Measurements from ENCODE around the gene TENM3. TPM values are rescaled to one million over a fixed set of nuclear protein-coding genes. Genes with fewer than 3 reads are reported as not detected.

Gene TENM3
- total and polyA plus RNA-seq, 2 donors from 2014 or later, result 0.58 to 6.8 TPM

DNA sequence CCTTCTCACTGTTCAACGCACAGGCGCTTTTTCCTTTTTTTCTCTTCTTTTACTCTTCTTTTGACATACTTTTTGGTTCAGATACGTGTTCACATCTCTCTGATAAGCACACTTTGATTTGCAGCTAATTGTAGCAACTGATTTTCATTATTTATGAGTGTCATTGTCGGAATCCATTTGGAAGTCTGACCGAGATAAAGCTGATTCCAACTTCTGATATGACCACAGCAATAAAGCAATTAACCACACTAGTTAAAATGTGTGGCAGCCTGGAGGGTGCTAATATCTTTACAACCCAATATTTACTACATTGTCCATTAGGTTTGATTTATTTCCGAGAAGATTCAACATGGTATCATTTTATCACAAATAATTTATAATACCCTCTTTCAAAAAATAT lies 101.8 kb downstream of the TENM3 start:
- H3K36me3 ChIP-seq (ENCODE audit: control insufficient read depth in 2 of 3, insufficient read depth in 3 of 3, low read length in 3 of 3), result no peaks in the 10 kb centered on the region
- no peak for DNase-seq
- no peaks in the 10 kb centered on the region for H3K27me3 ChIP-seq (ENCODE audit: control insufficient read depth, insufficient read depth, low read length)
- H3K9ac ChIP-seq (ENCODE audit: low read length in 3 of 3), result no peak overlapping the region
- TF ChIP-seq, protein P1, sequence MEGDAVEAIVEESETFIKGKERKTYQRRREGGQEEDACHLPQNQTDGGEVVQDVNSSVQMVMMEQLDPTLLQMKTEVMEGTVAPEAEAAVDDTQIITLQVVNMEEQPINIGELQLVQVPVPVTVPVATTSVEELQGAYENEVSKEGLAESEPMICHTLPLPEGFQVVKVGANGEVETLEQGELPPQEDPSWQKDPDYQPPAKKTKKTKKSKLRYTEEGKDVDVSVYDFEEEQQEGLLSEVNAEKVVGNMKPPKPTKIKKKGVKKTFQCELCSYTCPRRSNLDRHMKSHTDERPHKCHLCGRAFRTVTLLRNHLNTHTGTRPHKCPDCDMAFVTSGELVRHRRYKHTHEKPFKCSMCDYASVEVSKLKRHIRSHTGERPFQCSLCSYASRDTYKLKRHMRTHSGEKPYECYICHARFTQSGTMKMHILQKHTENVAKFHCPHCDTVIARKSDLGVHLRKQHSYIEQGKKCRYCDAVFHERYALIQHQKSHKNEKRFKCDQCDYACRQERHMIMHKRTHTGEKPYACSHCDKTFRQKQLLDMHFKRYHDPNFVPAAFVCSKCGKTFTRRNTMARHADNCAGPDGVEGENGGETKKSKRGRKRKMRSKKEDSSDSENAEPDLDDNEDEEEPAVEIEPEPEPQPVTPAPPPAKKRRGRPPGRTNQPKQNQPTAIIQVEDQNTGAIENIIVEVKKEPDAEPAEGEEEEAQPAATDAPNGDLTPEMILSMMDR (IDR thresholded peaks at IDR 0.05; ENCODE audit: borderline replicate concordance, extremely low read depth, insufficient read depth), result no peak
- H3K4me3 ChIP-seq (ENCODE audit: low read length in 3 of 3), result no peak overlapping the region
- FAIRE-seq, result no peak
- peaks cover 0 to 3% (median 0%) of the 10 kb centered on the region in 3 donors for H3K4me1 ChIP-seq (ENCODE audit: control insufficient read depth in 2 of 3, insufficient read depth in 2 of 3, low read depth in 1 of 3, low read length in 3 of 3)
- H3K9me3 ChIP-seq (ENCODE audit: control insufficient read depth in 2 of 3, insufficient read depth in 1 of 3, low read length in 3 of 3), result no peaks in the 10 kb centered on the region
- intact Hi-C loops (cut with DNase I), result no loop called here
- no peak overlapping the region for H3K27ac ChIP-seq (ENCODE audit: low read depth in 2 of 2, low read length in 2 of 2)

DNA sequence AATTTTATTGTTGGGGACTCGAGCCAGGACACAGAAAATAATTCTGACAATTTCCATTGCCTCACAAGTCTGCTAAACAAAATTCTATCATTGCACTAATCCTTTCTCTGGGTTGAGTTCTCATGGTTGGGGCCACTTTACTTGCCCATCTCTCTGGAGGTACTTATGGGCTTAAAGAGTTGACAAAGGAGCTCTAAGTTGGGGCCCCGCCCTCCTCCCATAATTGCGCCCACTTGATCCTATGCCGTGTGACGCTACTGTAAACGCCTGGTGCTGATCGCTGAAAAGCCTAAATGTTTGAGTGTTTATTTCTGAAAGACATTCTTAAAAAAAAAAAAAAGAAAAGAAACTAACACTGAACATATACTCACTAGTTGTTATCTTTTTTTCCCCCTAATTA lies 103.0 kb downstream of the TENM3 start:
- Histone ChIP-seq H3K9ac (ENCODE audit: low read length in 3 of 3) (no peak overlapping the region), H3K27ac (ENCODE audit: low read depth in 2 of 2, low read length in 2 of 2) (no peak overlapping the region), H3K36me3 (ENCODE audit: control insufficient read depth in 2 of 3, insufficient read depth in 3 of 3, low read length in 3 of 3) (no peaks in the 10 kb centered on the region), H3K27me3 (ENCODE audit: control insufficient read depth, insufficient read depth, low read length) (no peaks in the 10 kb centered on the region), H3K4me1 (ENCODE audit: control insufficient read depth in 2 of 3, insufficient read depth in 2 of 3, low read depth in 1 of 3, low read length in 3 of 3) (peaks cover 0 to 3% (median 0%) of the 10 kb centered on the region in 3 donors), H3K4me3 (ENCODE audit: low read length in 3 of 3) (no peak overlapping the region), H3K9me3 (ENCODE audit: control insufficient read depth in 2 of 3, insufficient read depth in 1 of 3, low read length in 3 of 3) (no peaks in the 10 kb centered on the region)
- intact Hi-C loops (cut with DNase I), result no loop called here
- DNase-seq, result no peak
- TF ChIP-seq, protein P1 (IDR thresholded peaks at IDR 0.05; ENCODE audit: borderline replicate concordance, extremely low read depth, insufficient read depth), result no peak
- no peak for FAIRE-seq

DNA sequence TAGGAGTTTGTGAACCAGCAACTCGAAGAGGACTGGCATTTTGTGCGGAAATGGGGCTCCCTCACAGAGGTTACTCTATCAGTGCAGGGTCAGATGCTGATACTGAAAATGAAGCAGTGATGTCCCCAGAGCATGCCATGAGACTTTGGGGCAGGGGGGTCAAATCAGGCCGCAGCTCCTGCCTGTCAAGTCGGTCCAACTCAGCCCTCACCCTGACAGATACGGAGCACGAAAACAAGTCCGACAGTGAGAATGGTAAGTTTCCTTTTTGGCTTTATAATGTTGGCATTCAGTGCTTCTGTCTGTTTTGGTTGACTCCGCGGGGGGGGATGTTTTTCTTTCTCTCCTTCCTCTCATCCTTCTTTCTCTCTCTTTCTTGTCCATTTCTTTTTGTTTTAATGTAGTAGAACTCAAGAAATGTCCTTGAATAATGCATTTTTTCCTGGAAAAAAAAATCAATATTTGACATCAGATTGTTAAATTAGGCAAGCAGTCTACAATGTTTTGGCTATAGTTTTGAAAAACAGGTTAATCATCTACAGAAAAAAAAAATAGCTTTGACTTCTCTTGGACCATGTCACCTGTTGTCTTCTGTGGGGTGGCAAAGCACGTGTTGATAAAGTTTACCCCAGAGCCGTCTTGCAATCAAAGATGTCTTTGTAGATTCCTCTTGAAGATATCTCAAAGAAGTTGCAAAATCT lies 103.6 kb downstream of the TENM3 start:
- TF ChIP-seq, protein P1 (IDR thresholded peaks at IDR 0.05; ENCODE audit: borderline replicate concordance, extremely low read depth, insufficient read depth), result no peak
- no peak overlapping the region for H3K9ac ChIP-seq (ENCODE audit: low read length in 3 of 3)
- no peaks in the 10 kb centered on the region for H3K36me3 ChIP-seq (ENCODE audit: control insufficient read depth in 2 of 3, insufficient read depth in 3 of 3, low read length in 3 of 3)
- peaks cover 0 to 3% (median 0%) of the 10 kb centered on the region in 3 donors for H3K4me1 ChIP-seq (ENCODE audit: control insufficient read depth in 2 of 3, insufficient read depth in 2 of 3, low read depth in 1 of 3, low read length in 3 of 3)
- no peaks in the 10 kb centered on the region for H3K9me3 ChIP-seq (ENCODE audit: control insufficient read depth in 2 of 3, insufficient read depth in 1 of 3, low read length in 3 of 3)
- no peak overlapping the region for H3K27ac ChIP-seq (ENCODE audit: low read depth in 2 of 2, low read length in 2 of 2)
- FAIRE-seq (no peak), DNase-seq (no peak)
- intact Hi-C loops (cut with DNase I), result no loop called here
- no peak overlapping the region for H3K4me3 ChIP-seq (ENCODE audit: low read length in 3 of 3)
- H3K27me3 ChIP-seq (ENCODE audit: control insufficient read depth, insufficient read depth, low read length), result no peaks in the 10 kb centered on the region
